Measurements from ENCODE around the gene PTPRD.

DNA sequence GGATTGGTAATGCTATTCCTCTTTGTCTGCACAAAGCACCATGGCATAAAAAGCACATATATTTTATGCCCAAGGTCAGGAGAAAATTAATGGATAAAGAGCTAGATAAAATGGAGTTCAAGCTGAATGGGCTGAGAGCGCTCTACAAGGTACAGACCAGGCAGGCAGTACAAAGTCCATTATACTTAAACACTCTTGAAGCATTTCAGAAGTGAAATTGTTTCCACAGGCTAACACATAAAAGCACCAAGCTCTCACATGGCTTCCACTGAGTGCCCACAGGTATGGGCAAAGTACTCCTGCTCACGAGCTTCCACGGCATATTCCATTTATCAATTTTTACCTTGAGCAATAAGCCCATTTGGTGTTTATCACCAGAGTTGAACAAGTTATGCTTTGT, 2042.0 kb downstream of the PTPRD start:
- TF ChIP-seq, protein P1, sequence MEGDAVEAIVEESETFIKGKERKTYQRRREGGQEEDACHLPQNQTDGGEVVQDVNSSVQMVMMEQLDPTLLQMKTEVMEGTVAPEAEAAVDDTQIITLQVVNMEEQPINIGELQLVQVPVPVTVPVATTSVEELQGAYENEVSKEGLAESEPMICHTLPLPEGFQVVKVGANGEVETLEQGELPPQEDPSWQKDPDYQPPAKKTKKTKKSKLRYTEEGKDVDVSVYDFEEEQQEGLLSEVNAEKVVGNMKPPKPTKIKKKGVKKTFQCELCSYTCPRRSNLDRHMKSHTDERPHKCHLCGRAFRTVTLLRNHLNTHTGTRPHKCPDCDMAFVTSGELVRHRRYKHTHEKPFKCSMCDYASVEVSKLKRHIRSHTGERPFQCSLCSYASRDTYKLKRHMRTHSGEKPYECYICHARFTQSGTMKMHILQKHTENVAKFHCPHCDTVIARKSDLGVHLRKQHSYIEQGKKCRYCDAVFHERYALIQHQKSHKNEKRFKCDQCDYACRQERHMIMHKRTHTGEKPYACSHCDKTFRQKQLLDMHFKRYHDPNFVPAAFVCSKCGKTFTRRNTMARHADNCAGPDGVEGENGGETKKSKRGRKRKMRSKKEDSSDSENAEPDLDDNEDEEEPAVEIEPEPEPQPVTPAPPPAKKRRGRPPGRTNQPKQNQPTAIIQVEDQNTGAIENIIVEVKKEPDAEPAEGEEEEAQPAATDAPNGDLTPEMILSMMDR (IDR thresholded peaks at IDR 0.05) = no peak
- TF ChIP-seq NFE2L1 (CRISPR knock-in tag; IDR thresholded peaks at IDR 0.05) = no peak
- TF ChIP-seq CREB1 (CRISPR knock-in tag; IDR thresholded peaks at IDR 0.05) = no peak
- TF ChIP-seq, protein P2, sequence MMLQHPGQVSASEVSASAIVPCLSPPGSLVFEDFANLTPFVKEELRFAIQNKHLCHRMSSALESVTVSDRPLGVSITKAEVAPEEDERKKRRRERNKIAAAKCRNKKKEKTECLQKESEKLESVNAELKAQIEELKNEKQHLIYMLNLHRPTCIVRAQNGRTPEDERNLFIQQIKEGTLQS (CRISPR knock-in tag; conservative IDR thresholded peaks at IDR 0.05) = no peak
- no peak for TF ChIP-seq NFYB (CRISPR knock-in tag; conservative IDR thresholded peaks at IDR 0.05; ENCODE audit: low read depth)
- no peak for TF ChIP-seq ZNF263 (CRISPR knock-in tag; IDR thresholded peaks at IDR 0.05; ENCODE audit: low read depth)
- TF ChIP-seq, protein P3, sequence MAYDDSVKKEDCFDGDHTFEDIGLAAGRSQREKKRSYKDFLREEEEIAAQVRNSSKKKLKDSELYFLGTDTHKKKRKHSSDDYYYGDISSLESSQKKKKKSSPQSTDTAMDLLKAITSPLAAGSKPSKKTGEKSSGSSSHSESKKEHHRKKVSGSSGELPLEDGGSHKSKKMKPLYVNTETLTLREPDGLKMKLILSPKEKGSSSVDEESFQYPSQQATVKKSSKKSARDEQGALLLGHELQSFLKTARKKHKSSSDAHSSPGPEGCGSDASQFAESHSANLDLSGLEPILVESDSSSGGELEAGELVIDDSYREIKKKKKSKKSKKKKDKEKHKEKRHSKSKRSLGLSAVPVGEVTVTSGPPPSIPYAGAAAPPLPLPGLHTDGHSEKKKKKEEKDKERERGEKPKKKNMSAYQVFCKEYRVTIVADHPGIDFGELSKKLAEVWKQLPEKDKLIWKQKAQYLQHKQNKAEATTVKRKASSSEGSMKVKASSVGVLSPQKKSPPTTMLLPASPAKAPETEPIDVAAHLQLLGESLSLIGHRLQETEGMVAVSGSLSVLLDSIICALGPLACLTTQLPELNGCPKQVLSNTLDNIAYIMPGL (CRISPR knock-in tag; IDR thresholded peaks at IDR 0.05) = no peak
- TF ChIP-seq, protein P4, sequence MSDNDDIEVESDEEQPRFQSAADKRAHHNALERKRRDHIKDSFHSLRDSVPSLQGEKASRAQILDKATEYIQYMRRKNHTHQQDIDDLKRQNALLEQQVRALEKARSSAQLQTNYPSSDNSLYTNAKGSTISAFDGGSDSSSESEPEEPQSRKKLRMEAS (CRISPR knock-in tag; IDR thresholded peaks at IDR 0.05) = no peak
- no peak for TF ChIP-seq ESRRA (CRISPR knock-in tag; IDR thresholded peaks at IDR 0.05; ENCODE audit: borderline replicate concordance)
- TF ChIP-seq, protein P5, sequence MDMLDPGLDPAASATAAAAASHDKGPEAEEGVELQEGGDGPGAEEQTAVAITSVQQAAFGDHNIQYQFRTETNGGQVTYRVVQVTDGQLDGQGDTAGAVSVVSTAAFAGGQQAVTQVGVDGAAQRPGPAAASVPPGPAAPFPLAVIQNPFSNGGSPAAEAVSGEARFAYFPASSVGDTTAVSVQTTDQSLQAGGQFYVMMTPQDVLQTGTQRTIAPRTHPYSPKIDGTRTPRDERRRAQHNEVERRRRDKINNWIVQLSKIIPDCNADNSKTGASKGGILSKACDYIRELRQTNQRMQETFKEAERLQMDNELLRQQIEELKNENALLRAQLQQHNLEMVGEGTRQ (CRISPR knock-in tag; IDR thresholded peaks at IDR 0.05) = no peak
- TF ChIP-seq SMAD4 (CRISPR knock-in tag; IDR thresholded peaks at IDR 0.05) = no peak
- TF ChIP-seq SP1 (CRISPR knock-in tag; conservative IDR thresholded peaks at IDR 0.05) = no peak
